AG09319 (cell line): ENCODE data around the gene OTOP2.

Experiments used
- DNase-seq: peaks from one replicate; pipeline ENCODE4 v3.0.0-alpha.2; 2010; ENCODE audit warnings: low read depth; ENCODE audit errors: extremely low read depth
- TF ChIP-seq, protein P1 (sequence below): IDR thresholded peaks from 2 replicates; pipeline ENCODE4 v1.5.1; 2011; ENCODE audit warnings: low read depth, mild to moderate bottlenecking, inconsistent platforms, low read length, moderate library complexity

Gene OTOP2

GRCh38 chr17:74892974-74893911 lies 30.8 kb upstream of the OTOP2 start, which contains the start of gene FADS6:
TSS of gene FADS6 (minus strand) at chr17:74893633. CDS start at chr17:74893595, 38 bp downstream.
- TF ChIP-seq, protein P1, sequence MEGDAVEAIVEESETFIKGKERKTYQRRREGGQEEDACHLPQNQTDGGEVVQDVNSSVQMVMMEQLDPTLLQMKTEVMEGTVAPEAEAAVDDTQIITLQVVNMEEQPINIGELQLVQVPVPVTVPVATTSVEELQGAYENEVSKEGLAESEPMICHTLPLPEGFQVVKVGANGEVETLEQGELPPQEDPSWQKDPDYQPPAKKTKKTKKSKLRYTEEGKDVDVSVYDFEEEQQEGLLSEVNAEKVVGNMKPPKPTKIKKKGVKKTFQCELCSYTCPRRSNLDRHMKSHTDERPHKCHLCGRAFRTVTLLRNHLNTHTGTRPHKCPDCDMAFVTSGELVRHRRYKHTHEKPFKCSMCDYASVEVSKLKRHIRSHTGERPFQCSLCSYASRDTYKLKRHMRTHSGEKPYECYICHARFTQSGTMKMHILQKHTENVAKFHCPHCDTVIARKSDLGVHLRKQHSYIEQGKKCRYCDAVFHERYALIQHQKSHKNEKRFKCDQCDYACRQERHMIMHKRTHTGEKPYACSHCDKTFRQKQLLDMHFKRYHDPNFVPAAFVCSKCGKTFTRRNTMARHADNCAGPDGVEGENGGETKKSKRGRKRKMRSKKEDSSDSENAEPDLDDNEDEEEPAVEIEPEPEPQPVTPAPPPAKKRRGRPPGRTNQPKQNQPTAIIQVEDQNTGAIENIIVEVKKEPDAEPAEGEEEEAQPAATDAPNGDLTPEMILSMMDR = no peak
- no peak for DNase-seq

GRCh38 chr17:74893936-74894671 lies 30.0 kb upstream of the OTOP2 start:
- DNase-seq = no peak
- TF ChIP-seq, protein P1 = no peak

DNA sequence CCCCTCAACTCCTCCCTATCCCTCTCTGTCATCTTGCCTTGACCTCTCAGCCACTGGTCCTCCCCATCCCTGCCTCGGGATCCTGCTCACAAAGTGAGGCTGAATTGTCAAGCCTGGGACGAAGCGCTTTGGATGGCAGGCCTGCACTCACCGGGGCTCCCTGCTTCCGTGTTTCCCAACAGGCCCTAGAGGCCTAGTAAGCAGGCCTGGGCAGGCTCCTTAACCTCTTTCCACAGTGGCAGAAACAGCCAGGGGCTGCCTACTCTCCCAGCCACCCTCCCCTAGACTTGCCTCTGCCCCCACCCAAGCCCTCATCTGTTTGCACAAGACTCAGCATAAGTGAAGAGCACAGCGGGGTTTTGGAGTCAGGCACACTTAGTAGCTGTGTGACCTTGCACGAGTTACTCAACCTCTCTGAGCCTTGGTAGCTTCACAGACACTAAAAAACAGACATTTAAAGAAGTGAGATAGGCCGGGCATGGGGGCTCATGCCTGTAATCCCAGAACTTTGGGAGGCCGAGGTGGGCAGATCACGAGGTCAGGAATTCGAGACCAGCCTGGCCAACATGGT lies 25.6 kb upstream of the OTOP2 start:
- no peak for DNase-seq
- TF ChIP-seq, protein P1 = no peak

- TF ChIP-seq, protein P1 = no peak
- no peak for DNase-seq
These were observed 23.9 kb upstream of the OTOP2 start for GRCh38 chr17:74900208-74900607.

DNA sequence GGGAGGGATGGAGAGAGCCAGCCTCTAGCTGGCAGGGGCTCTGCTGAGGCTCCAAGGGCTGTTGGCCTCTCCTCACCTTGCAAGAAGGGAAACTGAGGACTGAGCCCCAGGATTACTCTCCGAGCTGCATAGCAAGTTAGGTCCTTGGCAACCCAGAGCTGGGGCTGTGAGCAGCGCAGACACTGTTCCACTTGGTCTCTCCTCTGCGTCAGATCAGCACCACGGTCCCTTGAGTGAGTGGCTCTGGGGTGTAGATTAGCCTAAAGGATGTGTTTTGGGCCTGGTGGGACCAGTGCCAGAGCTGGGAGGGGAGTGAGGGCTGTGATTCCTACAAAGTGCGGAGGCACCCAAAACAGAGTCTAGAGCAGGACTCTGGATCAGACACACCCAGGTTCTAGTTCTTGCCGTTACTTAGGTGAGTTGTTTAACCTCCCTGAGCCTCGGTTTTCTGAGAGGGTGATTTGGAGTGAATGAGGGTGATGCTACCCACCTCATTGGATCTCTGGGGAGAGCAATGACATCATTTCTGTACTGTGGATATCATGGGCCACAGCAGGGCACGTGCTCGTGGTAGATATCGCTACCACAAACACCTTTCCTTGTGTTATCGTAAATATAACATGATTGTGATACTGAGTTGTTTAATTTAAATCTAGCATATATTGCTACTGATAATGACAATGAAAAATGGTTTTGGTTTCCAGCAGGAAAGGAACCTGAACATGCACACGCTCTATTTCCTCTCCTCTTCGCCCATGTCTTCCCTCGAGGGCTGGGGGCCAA lies 22.5 kb upstream of the OTOP2 start:
- DNase-seq = no peak
- TF ChIP-seq, protein P1 = no peak

GRCh38 chr17:74903034-74903433 lies 21.0 kb upstream of the OTOP2 start:
- no peak for DNase-seq
- TF ChIP-seq, protein P1 = no peak
